ENCODE data around the gene MMP25. TPM values are rescaled to one million over a fixed set of nuclear protein-coding genes. Genes with fewer than 3 reads are reported as not detected.

Gene MMP25
- 0.79 to 0.99 TPM (median 0.86 TPM) in 5 replicates for total RNA-seq (2022; extraction: Qiagen RNA extraction; ENCODE audit: low read depth)

DNA sequence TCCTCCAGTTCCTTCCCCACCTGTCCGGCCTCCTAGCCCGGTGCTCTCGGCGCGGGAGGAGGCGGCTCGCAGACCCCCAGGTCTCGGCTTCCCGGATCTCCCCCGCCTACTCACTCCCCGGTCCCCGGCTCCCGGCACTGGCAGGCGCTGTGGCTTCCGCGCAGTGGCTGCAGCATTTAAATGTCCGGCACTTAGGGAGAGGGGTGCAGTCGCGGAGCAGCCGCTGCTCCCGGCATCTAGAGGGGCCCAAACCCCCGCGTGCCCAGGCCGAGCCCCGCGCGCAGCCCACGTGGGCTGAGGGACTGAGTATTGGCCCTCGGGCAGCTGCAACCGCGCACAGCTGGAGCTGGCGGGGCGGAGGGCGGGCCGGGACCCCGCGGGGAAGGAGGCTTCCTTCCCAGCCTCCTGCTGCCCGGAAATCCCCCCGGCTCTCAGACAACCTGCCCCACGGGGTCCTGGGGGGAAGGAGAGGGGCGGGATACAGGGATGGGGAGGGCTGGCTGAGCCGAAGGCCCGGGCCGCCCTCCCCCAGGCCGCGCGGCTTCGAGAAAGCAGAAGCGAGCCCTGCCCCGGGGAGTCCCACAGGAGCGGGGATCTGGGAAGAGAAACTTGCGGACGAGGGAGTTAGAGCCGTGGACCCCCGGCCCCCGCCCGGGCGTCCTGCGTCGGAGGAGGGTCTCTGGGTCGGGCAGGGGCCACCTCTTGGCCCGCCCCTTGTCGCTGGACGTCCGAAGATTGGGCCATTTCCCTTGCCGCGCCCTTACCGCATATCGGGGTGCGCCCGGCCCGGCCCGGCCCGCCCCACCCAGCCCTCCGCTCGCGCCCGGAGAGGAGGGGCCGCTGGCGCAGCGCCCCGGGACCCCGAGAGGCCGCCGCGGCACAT, at the start of gene MMP25:
Gene MMP25 (plus strand): TSS at position 804 of the 883 bp plus-strand sequence. CDS start 357 bp downstream, outside the sequence.

GRCh38 chr16:3012828-3013420, 33.4 kb upstream of the MMP25 start, which contains the start of gene CLDN9:
Gene CLDN9 (plus strand): TSS chr16:3012923. CDS start chr16:3013363, 440 bp downstream.

GRCh38 chr16:3017794-3018506, 28.4 kb upstream of the MMP25 start, which contains the start of gene CLDN6:
Gene CLDN6 (minus strand): TSS chr16:3018183. CDS start chr16:3016021, 2,162 bp downstream.

DNA sequence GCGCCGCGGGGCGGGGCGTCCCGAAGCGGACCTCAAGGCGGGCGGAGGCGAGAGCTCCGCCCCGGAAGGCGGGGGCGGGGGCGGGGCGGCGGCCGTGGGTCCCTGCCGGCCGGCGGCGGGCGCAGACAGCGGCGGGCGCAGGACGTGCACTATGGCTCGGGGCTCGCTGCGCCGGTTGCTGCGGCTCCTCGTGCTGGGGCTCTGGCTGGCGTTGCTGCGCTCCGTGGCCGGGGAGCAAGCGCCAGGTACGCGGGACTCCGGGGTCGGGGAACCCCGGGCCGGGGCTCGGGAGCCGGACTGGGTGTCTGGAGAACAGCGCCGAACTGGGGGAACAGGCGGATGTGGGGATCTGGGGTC, 26.1 kb upstream of the MMP25 start, which contains the start of gene TNFRSF12A:
Gene TNFRSF12A (plus strand): TSS at position 122 of the 357 bp plus-strand sequence. CDS start 30 bp downstream, at position 152.

GRCh38 chr16:3023669-3024478, 22.5 kb upstream of the MMP25 start, which contains the start of the genes HCFC1R1 and THOC6:
Gene HCFC1R1 (minus strand): TSS chr16:3023942. CDS start chr16:3023941, 1 bp downstream.
Gene THOC6 (plus strand): TSS chr16:3024035. CDS start chr16:3024327, 292 bp downstream.

GRCh38 chr16:3036726-3037315, 9.5 kb upstream of the MMP25 start, which contains the start of gene BICDL2:
Gene BICDL2 (minus strand): TSS chr16:3036944. CDS start chr16:3035496, 1,448 bp downstream.

DNA sequence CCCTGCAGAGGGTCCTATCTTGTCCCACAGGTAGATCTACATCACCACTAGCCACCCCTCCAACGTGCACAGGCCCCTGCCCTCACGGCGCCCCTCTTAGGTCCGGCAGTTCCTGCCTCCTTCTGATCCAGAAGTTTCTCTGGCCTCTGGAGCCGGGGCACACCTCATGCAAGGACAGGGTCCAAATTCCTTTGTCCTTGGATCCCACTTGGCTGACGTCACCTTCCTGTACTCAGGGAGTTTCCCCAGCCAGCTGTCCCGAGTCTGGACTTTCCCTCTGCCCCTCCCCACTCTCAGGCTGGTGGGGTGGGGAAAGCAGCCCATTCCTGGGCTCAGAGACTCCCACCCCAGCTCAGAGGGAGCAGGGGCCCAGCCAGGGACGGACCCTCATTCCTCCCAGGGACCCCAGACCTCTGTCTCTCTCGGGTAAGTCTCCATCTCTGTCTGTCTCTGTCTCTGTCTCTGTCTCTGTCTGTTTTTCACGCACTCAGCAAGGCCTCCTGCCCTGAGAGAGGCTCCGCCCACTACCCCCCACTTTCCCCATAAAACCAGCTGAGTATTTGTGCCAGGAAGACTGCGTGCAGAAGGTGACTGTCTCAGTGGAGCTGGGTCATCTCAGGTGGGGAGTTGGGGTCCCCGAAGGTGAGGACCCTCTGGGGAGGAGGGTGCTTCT, 18.8 kb downstream of the MMP25 start, which contains the start of gene IL32:
Gene IL32 (plus strand): TSS at position 572 of the 673 bp plus-strand sequence. CDS start 172 bp downstream, outside the sequence.

GRCh38 chr16:3098459-3099394, 52.4 kb downstream of the MMP25 start, which contains the start of gene ZSCAN10:
Gene ZSCAN10 (minus strand): TSS chr16:3099294. CDS start chr16:3092937, 6,357 bp downstream.

Other genes with a start within 250 kb of the MMP25 start
- gene PRSS41, start 248.1 kb upstream of the MMP25 start, total RNA-seq (2022; extraction: Qiagen RNA extraction; ENCODE audit: low read depth) = not detected in 5 replicates
- gene PRSS21, start 229.3 kb upstream of the MMP25 start, total RNA-seq (2022; extraction: Qiagen RNA extraction; ENCODE audit: low read depth) = not detected in 5 replicates
- 0.54 to 1.1 TPM (median 1.0 TPM) in 5 replicates for gene ZG16B, start 216.3 kb upstream of the MMP25 start, total RNA-seq (2022; extraction: Qiagen RNA extraction; ENCODE audit: low read depth)
- gene PRSS22, start 188.4 kb upstream of the MMP25 start, total RNA-seq (2022; extraction: Qiagen RNA extraction; ENCODE audit: low read depth) = 1.0 to 2.5 TPM (median 1.6 TPM) in 5 replicates
- gene FLYWCH2, start 163.3 kb upstream of the MMP25 start, total RNA-seq (2022; extraction: Qiagen RNA extraction; ENCODE audit: low read depth) = 34.4 to 57.2 TPM (median 48.8 TPM) in 5 replicates
- 15.9 to 31.8 TPM (median 26.8 TPM) in 5 replicates for gene FLYWCH1, start 134.6 kb upstream of the MMP25 start, total RNA-seq (2022; extraction: Qiagen RNA extraction; ENCODE audit: low read depth)
- gene KREMEN2, start 82.3 kb upstream of the MMP25 start, total RNA-seq (2022; extraction: Qiagen RNA extraction; ENCODE audit: low read depth) = 0.85 to 3.2 TPM (median 2.4 TPM) in 5 replicates
- 25.4 to 46.5 TPM (median 45.2 TPM) in 5 replicates for gene PAQR4, start 77.2 kb upstream of the MMP25 start, total RNA-seq (2022; extraction: Qiagen RNA extraction; ENCODE audit: low read depth)
- 44.4 to 98.5 TPM (median 91.4 TPM) in 5 replicates for gene PKMYT1, start 66.1 kb upstream of the MMP25 start, total RNA-seq (2022; extraction: Qiagen RNA extraction; ENCODE audit: low read depth)
- 0.21 to 0.48 TPM (median 0.38 TPM) in 5 replicates for gene CLDN9, start 33.6 kb upstream of the MMP25 start, total RNA-seq (2022; extraction: Qiagen RNA extraction; ENCODE audit: low read depth)
- gene CLDN6, start 28.4 kb upstream of the MMP25 start, total RNA-seq (2022; extraction: Qiagen RNA extraction; ENCODE audit: low read depth) = 0.20 to 0.56 TPM (median 0.41 TPM) in 4 of 5 replicates, not detected in the other
- gene TNFRSF12A, start 26.2 kb upstream of the MMP25 start, total RNA-seq (2022; extraction: Qiagen RNA extraction; ENCODE audit: low read depth) = 357 to 594 TPM (median 560 TPM) in 5 replicates
- 176 to 257 TPM (median 227 TPM) in 5 replicates for gene HCFC1R1, start 22.6 kb upstream of the MMP25 start, total RNA-seq (2022; extraction: Qiagen RNA extraction; ENCODE audit: low read depth)
- 16.8 to 38.9 TPM (median 34.3 TPM) in 5 replicates for gene THOC6, start 22.5 kb upstream of the MMP25 start, total RNA-seq (2022; extraction: Qiagen RNA extraction; ENCODE audit: low read depth)
- gene BICDL2, start 9.6 kb upstream of the MMP25 start, total RNA-seq (2022; extraction: Qiagen RNA extraction; ENCODE audit: low read depth) = not detected in 5 replicates
- 17.7 to 35.2 TPM (median 24.4 TPM) in 5 replicates for gene IL32, start 19.1 kb downstream of the MMP25 start, total RNA-seq (2022; extraction: Qiagen RNA extraction; ENCODE audit: low read depth)
- not detected in 5 replicates for gene ZSCAN10, start 52.7 kb downstream of the MMP25 start, total RNA-seq (2022; extraction: Qiagen RNA extraction; ENCODE audit: low read depth)
- 8.6 to 16.6 TPM (median 14.1 TPM) in 5 replicates for gene ZNF205, start 66.0 kb downstream of the MMP25 start, total RNA-seq (2022; extraction: Qiagen RNA extraction; ENCODE audit: low read depth)
- 5.6 to 15.1 TPM (median 12.6 TPM) in 5 replicates for gene ZNF213, start 88.5 kb downstream of the MMP25 start, total RNA-seq (2022; extraction: Qiagen RNA extraction; ENCODE audit: low read depth)
- 0.32 to 0.76 TPM (median 0.41 TPM) in 5 replicates for gene OR1F1, start 141.6 kb downstream of the MMP25 start, total RNA-seq (2022; extraction: Qiagen RNA extraction; ENCODE audit: low read depth)
- gene ZNF200, start 188.6 kb downstream of the MMP25 start, total RNA-seq (2022; extraction: Qiagen RNA extraction; ENCODE audit: low read depth) = 7.4 to 9.6 TPM (median 8.4 TPM) in 5 replicates
- gene MEFV, start 210.1 kb downstream of the MMP25 start, total RNA-seq (2022; extraction: Qiagen RNA extraction; ENCODE audit: low read depth) = not detected in 5 replicates
- 33.6 to 39.7 TPM (median 38.0 TPM) in 5 replicates for gene ZNF263, start 236.9 kb downstream of the MMP25 start, total RNA-seq (2022; extraction: Qiagen RNA extraction; ENCODE audit: low read depth)